Vagina (tissue), 2 donors: ENCODE measurements around the gene ZNF423. TPM values are rescaled to one million over a fixed set of nuclear protein-coding genes. Genes with fewer than 3 reads are reported as not detected.

Experiments
- DNase-seq, 2 donors: peaks; one replicate each; pipeline ENCODE4 v3.0.0-alpha.2; 2017; ENCODE audit errors: extremely low spot score in 2 of 2
- H3K27ac ChIP-seq: fragments of 200-600 bp; sonication (generic); one replicate; pipeline ENCODE4 v1.5.1; 2019
- H3K27me3 ChIP-seq: fragments of 200-600 bp; sonication (generic); one replicate; pipeline ENCODE4 v1.5.1; 2019
- H3K36me3 ChIP-seq, 2 donors: fragments of 200-600 bp; sonication (generic); one replicate each; pipeline ENCODE4 v1.5.1; 2017 to 2019
- H3K4me1 ChIP-seq: fragments of 200-600 bp; sonication (generic); one replicate; pipeline ENCODE4 v1.5.1; 2019
- H3K4me3 ChIP-seq, 2 donors: fragments of 200-600 bp; sonication (generic); 1 replicate in 1 of 2; 2 replicates in 1 of 2; pipeline ENCODE4 v1.5.1; 2016 to 2019
- H3K9me3 ChIP-seq: fragments of 200-600 bp; sonication (generic); one replicate; pipeline ENCODE4 v1.5.1; 2019
- CTCF ChIP-seq, 3 experiments: fragments of 450-650 bp in 2 of 3; fragments of 200-600 bp in 1 of 3; sonication (generic) in 1 of 3; IDR thresholded peaks; one replicate each; pipeline ENCODE4 v1.5.1; 2017 to 2019; ENCODE audit warnings: antibody characterized with exemption in 3 of 3, mild to moderate bottlenecking in 2 of 3, moderate library complexity in 2 of 3
- POLR2A ChIP-seq, 2 donors: fragments of 450-650 bp; IDR thresholded peaks; one replicate each; pipeline ENCODE4 v1.6.1; 2017; ENCODE audit warnings: antibody characterized with exemption in 2 of 2, mild to moderate bottlenecking in 2 of 2, moderate library complexity in 2 of 2
- POLR2AphosphoS5 ChIP-seq, 2 donors: sonication (generic); formaldehyde crosslinking; IDR thresholded peaks; one replicate each; pipeline ENCODE4 v1.9.0; 2017; ENCODE audit warnings: antibody characterized with exemption in 2 of 2, mild to moderate bottlenecking in 2 of 2, low read depth in 1 of 2; ENCODE audit not compliant: insufficient read depth in 1 of 2
- intact Hi-C: fragments of 100-400 bp; cut with DNase I; formaldehyde crosslinking; loops from one replicate; pipeline ENCODE4 v1.15.1; 2023
- total RNA-seq: library from RNA; depleted of rRNA; stranded (reverse); fragments of >200 nt; gene quantifications from one replicate; pipeline ENCODE4 v1.2.3, GENCODE V29; 2016

Gene ZNF423
- total RNA-seq, 1 donor from 2014 or later, result 10.3 TPM

GRCh38 chr16:49696414-49697101 is 159.4 kb downstream of the ZNF423 start:
- H3K4me3 ChIP-seq, result no peak overlapping the region
- H3K27me3 ChIP-seq, result no peaks in the 10 kb centered on the region
- H3K4me1 ChIP-seq, result peaks cover 29% of the 10 kb centered on the region
- no peak for DNase-seq
- H3K9me3 ChIP-seq, result no peaks in the 10 kb centered on the region
- TF ChIP-seq POLR2A (IDR thresholded peaks at IDR 0.05), result no peak
- intact Hi-C loops, result no loop called here
- no peaks in the 10 kb centered on the region for H3K36me3 ChIP-seq
- H3K27ac ChIP-seq, result no peak overlapping the region

GRCh38 chr16:49695782-49696413 is 160.0 kb downstream of the ZNF423 start:
- intact Hi-C loops, result no loop called here

GRCh38 chr16:49693445-49693844 is 162.5 kb downstream of the ZNF423 start:
- Histone ChIP-seq H3K9me3 (no peaks in the 10 kb centered on the region), H3K27me3 (no peaks in the 10 kb centered on the region), H3K36me3 (no peaks in the 10 kb centered on the region), H3K4me1 (peaks cover 3% of the 10 kb centered on the region), H3K27ac (no peak overlapping the region), H3K4me3 (no peak overlapping the region)
- intact Hi-C loops, result no loop called here
- no peak for DNase-seq
- TF ChIP-seq POLR2AphosphoS5 (IDR thresholded peaks at IDR 0.05; ENCODE audit: insufficient read depth in 1 of 2, low read depth in 1 of 2) (no peak), CTCF (IDR thresholded peaks at IDR 0.05) (no peak), POLR2A (IDR thresholded peaks at IDR 0.05) (no peak)

More at GRCh38 chr16:49695782-49696413, 160.0 kb downstream of the ZNF423 start:
- H3K27ac ChIP-seq, result no peak overlapping the region
- H3K9me3 ChIP-seq, result no peaks in the 10 kb centered on the region
- H3K27me3 ChIP-seq, result no peaks in the 10 kb centered on the region
- no peak for DNase-seq
- H3K4me1 ChIP-seq, result peaks cover 28% of the 10 kb centered on the region
- no peak for TF ChIP-seq POLR2AphosphoS5 (IDR thresholded peaks at IDR 0.05; ENCODE audit: insufficient read depth in 1 of 2, low read depth in 1 of 2)
- TF ChIP-seq POLR2A (IDR thresholded peaks at IDR 0.05), result no peak
- no peak for TF ChIP-seq CTCF (IDR thresholded peaks at IDR 0.05)
- H3K4me3 ChIP-seq, result no peak overlapping the region
- no peaks in the 10 kb centered on the region for H3K36me3 ChIP-seq

- no peaks in the 10 kb centered on the region for H3K9me3 ChIP-seq
- H3K4me3 ChIP-seq, result no peak overlapping the region
- DNase-seq, result no peak
- TF ChIP-seq CTCF (IDR thresholded peaks at IDR 0.05) (no peak), POLR2AphosphoS5 (IDR thresholded peaks at IDR 0.05; ENCODE audit: insufficient read depth in 1 of 2, low read depth in 1 of 2) (no peak), POLR2A (IDR thresholded peaks at IDR 0.05) (no peak)
- no peaks in the 10 kb centered on the region for H3K27me3 ChIP-seq
- intact Hi-C loops, result no loop called here
- H3K27ac ChIP-seq, result no peak overlapping the region
- no peaks in the 10 kb centered on the region for H3K4me1 ChIP-seq
- no peaks in the 10 kb centered on the region for H3K36me3 ChIP-seq
Observed at GRCh38 chr16:49690778-49691177, 165.1 kb downstream of the ZNF423 start.

- H3K9me3 ChIP-seq, result no peaks in the 10 kb centered on the region
- no peak overlapping the region for H3K4me3 ChIP-seq
- H3K4me1 ChIP-seq, result no peaks in the 10 kb centered on the region
- intact Hi-C loops, result no loop called here
- no peaks in the 10 kb centered on the region for H3K27me3 ChIP-seq
- H3K27ac ChIP-seq, result no peak overlapping the region
- no peak for TF ChIP-seq POLR2A (IDR thresholded peaks at IDR 0.05)
- no peak for TF ChIP-seq CTCF (IDR thresholded peaks at IDR 0.05)
- no peak for TF ChIP-seq POLR2AphosphoS5 (IDR thresholded peaks at IDR 0.05; ENCODE audit: insufficient read depth in 1 of 2, low read depth in 1 of 2)
- DNase-seq, result no peak
- H3K36me3 ChIP-seq, result no peaks in the 10 kb centered on the region
Observed at GRCh38 chr16:49688036-49688697, 167.7 kb downstream of the ZNF423 start.
